Hematopoietic multipotent progenitor cell treated with erythropoietin and hydrocortisone succinate and interleukin-3 and kit ligand, for 8 days (in vitro differentiated cells): ENCODE results near the gene HBS1L.

Source experiments
- DNase-seq: peaks from one replicate; pipeline ENCODE4 v3.0.0-alpha.2; 2015

Gene HBS1L

GRCh38 chr6:135054569-135055498, at the start of gene HBS1L:
TSS of gene HBS1L (minus strand) at chr6:135054822. CDS start at chr6:135054691, 131 bp downstream.
- peak; percentile 100 for DNase-seq

DNA sequence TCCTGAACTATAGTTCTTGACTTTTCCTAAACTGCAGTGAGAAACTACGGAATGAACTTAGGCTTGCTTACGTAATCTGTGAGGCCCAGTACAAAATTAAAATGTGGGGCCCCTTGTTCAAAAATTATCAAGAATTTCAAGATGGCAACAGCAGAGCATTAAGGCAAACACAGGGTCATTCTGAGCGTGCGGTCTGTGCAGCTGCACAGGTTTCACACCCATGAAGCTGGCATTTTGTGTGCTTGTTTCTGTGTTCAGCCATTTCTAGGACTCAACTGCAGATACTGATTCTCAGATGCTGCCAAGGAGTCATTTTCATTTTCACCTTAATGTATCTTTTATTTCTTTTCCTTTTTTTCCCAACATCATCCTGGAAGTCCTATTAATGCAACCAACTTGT, 49.6 kb upstream of the HBS1L start:
- no peak for DNase-seq

DNA sequence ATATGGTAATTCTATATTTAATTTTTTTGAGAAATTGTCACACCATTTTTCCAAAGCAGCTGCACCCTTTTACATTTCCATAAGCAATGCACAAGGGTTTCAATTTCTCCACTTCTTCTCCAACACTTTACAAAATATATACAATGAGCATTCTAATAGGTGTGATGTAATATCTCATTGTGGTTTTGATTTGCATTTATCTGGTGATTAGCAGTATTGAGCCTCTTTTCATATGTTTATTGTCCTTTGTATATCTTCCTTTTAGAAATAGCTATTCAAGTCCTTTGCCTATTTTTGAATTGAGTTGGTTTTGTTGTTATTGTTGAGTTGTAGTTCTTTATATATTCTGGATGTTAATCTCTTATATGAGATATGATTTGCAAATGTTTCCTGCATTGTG, 47.6 kb upstream of the HBS1L start:
- no peak for DNase-seq

GRCh38 chr6:135097172-135097571, 42.5 kb upstream of the HBS1L start:
- peak; percentile 91 for DNase-seq

- peak; percentile 37 for DNase-seq
Observed at GRCh38 chr6:135096403-135097130, 41.9 kb upstream of the HBS1L start.

GRCh38 chr6:135095716-135096115, 41.1 kb upstream of the HBS1L start:
- DNase-seq: no peak

GRCh38 chr6:135094403-135094821, 39.8 kb upstream of the HBS1L start:
- DNase-seq: peak; percentile 58

GRCh38 chr6:135093578-135093977, 39.0 kb upstream of the HBS1L start:
- peak; percentile 92 for DNase-seq

DNA sequence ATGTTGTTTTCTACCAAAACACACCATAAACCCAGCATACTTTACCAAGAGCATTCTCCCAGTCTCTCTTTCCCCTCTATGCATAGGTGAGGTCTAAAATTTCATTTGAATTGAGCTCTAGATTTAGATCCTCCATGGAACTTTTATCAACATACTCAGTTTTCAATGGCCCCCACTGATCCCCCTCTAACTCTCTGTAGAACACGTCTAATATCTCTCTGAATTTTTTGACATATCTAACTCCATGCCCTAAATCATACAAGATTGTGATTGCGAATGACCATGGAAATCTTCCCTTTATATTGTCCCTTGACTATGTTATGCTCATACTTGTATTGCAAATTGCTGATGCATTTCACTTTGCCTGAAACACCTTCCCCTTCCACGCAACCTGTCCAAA, 38.1 kb upstream of the HBS1L start:
- DNase-seq: no peak

- peak; percentile 56 for DNase-seq
Observed at GRCh38 chr6:135090819-135091218, 36.2 kb upstream of the HBS1L start.

DNA sequence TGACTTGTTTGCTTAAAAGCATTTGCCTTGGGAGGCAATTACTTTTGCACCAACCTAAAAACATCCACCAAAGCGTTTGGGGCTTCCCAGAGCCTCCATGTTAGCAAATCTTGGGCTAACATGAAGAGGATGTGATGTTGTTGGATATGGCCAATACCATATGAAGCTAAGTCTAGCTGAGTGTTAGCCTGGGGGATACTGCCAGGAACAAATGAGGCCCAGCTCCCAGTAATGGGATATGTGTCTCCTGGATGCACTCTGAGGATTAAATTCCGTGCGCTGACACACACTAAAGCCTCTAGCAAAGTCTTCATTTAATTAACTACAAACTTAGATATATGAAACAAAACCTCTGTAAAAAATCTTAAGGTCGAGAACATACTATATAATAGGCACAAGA, 35.3 kb upstream of the HBS1L start:
- no peak for DNase-seq

DNA sequence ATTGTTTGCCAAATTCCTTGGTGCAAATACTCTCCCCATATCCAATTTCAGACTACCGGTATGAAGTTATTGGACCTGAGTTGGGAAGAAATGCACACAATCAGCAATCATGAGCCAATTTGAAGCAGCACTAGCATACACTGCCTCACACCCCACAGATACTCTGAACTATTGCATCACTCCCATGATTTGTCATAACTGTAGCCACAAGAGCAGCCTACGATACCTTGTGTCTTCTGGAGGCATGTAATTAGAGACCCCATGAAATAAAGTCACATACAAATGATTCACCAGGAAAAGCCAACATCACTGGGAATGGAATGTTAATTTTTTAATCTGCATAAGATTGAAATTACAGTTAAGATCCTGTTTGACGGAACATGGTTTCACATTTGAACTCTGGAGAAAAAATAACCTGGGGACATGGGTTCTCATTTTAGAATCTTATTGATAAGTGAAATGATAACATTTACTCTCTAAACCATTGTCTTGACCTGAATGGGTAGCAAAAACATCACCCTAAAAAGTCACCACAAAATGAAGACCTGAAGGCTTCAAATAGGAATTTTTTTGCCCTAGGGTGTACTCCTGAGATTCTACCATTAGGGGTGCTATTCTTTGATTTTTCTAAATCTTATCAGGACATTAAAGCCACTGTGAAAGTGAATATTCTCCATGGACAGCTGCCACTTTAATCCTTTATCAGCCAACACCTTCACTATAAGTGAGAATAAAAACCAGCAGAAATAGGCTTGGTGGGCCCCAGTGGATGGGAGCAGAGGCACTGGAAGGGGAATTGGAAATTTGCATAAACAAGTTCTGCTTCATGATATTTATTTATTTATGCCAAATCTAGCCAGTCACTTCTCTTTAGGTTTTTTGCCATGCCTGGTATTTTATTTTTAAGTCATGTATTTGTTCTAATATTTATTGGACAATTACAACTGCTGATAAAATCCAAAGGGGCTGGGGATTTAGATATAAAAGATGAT, 34.5 kb upstream of the HBS1L start:
- peak; percentile 96 for DNase-seq

DNA sequence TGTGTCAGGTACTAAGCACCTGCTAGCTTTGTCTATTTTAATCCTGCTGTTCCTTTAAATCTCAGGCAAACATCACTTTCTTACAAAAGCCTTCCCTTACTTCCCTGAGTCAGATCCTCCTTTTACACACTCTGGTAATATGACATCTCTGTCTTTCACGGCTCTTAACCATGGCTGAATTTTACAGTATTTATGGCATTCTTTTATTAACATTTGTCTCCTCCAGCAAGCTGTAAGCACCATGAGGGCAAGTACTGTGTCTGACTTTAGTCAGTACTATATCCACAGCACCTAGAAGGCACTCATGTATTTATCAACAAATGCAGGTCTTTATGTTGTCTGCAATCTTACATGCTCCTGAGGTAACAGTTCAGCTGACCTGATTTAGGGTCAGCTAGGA, 33.7 kb upstream of the HBS1L start:
- DNase-seq: peak; percentile 54

DNA sequence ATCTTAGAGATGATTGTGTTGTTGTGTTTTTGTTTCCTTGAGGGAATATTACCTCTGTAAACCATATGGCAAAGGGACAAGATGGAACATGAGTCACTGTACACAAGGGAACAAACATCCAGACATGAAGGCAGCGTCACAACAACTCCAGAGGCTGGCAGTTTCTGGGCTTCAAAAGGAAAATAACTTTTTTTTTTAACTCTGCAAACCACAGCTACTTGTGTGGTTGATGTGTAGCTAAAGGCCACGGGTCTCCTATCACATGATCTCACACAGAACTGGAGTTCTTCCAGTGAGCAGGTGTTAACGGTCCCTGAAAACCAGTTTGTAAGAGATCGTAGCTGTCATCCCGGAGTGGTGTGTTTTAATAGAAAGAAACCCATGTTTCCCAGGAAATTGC, 33.2 kb upstream of the HBS1L start:
- peak; percentile 89 for DNase-seq

DNA sequence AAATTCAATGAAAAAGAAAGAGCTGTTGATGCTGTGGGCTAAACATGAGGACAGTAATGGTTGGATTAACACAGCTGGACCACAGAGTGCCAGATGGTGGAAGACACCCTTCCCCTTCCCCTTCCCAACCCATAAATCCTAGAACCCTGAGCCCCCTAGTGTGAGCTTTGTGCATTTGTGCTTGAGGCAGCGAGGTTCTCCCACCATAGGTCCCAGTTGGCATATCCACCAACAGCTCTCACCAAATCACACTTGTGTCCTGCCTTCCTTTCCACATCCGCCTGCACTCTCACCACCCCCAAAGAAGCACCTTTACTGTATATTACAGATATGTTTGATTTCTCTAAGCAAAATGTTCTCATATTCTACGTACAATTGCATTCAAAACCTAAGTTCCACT, 32.8 kb upstream of the HBS1L start:
- peak; percentile 76 for DNase-seq

GRCh38 chr6:135086414-135086764, 31.8 kb upstream of the HBS1L start:
- no peak for DNase-seq

DNA sequence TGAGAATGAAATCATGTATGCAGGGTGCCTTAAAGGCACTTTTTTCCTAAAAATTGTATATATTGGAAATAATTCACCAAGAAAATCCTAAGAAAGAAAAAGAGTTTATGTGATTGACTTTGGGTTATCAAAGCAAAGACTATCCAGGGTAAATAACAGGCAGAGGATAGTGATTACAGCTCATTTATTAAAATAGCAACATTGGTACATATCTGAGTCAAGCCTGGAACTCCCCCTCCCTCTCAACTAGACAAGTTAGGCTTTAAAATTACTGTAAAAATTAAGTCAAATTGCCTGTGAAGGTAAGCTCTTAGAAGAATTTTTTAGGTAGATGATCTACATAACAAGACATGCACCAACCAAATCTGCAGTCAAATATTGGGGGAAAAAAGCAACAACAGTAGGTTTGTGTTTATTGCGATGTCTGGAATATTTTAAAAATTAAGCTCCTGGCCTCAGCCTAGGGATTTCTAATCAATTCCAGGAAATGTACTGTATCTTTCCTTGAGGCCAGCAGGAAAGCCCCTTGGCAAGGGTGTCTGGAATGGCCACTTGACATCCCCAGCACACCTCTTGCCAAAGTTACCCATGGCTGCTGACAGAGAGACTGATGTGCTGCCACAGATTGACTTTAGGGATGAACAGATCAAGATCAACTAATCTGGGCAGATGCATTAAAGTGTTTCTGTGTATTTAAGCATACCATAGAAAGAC, 31.2 kb upstream of the HBS1L start:
- no peak for DNase-seq

GRCh38 chr6:135084916-135085269, 30.3 kb upstream of the HBS1L start:
- no peak for DNase-seq

GRCh38 chr6:135084001-135084915, 29.6 kb upstream of the HBS1L start:
- DNase-seq: peak; percentile 75

GRCh38 chr6:135081966-135082365, 27.3 kb upstream of the HBS1L start:
- peak; percentile 19 for DNase-seq

DNA sequence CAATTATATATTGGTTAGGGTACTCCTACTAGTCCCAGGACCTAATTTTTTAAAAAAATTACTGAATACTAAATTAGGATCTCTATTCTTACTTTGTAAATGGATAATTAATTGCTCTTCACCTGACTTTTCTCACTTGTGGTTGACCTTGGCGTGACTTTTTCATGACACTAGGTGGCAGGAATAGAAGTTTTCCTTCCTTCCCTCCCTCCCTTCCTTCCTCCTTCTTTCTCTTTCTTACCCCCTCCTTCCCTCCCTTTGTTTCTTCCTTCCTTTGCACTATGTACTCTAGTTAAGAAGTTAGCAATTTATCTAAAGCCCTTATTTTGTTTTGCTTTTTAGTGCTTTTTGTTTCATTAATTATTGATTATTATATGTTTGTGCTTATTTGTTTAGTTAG, 20.4 kb upstream of the HBS1L start:
- DNase-seq: peak; percentile 84
